GM12878 (cell line): ENCODE data around the gene WDR74. TPM values are rescaled to one million over a fixed set of nuclear protein-coding genes. Genes with fewer than 3 reads are reported as not detected.

Experiments used
- BMI1 ChIP-seq: fragments of 450-650 bp; IDR thresholded peaks from 2 replicates; pipeline ENCODE4 v1.6.1; 2016; ENCODE audit warnings: mild to moderate bottlenecking, moderate library complexity, borderline replicate concordance
- CBX3 ChIP-seq: fragments of 200-600 bp; sonication (generic); IDR thresholded peaks from 2 replicates; pipeline ENCODE4 v1.6.1; 2016; ENCODE audit warnings: low read depth, borderline replicate concordance
- EGR1 ChIP-seq, 2 experiments: IDR thresholded peaks; 1 replicate in 1 of 2; 2 replicates in 1 of 2; pipeline ENCODE4 v1.6.1; 2011 to 2012; ENCODE audit warnings: low read depth in 2 of 2, low read length in 2 of 2, borderline replicate concordance in 1 of 2, mild to moderate bottlenecking in 1 of 2, moderate library complexity in 1 of 2
- HDGF ChIP-seq: fragments of 450-650 bp; IDR thresholded peaks from 2 replicates; pipeline ENCODE4 v1.6.1; 2016; ENCODE audit warnings: antibody characterized with exemption
- KAT2A ChIP-seq: conservative IDR thresholded peaks from 2 replicates; pipeline ENCODE4 v1.6.1; 2011; ENCODE audit warnings: low read depth, low read length; ENCODE audit not compliant: control insufficient read depth
- MEF2B ChIP-seq: fragments of 450-650 bp; IDR thresholded peaks from 2 replicates; pipeline ENCODE4 v1.6.1; 2018; ENCODE audit warnings: mild to moderate bottlenecking, moderate library complexity; ENCODE audit not compliant: partially characterized antibody, poor library complexity, severe bottlenecking
- MXI1 ChIP-seq: fragments of 150-350 bp; IDR thresholded peaks from 2 replicates; pipeline ENCODE4 v1.6.1; 2011; ENCODE audit warnings: low read depth, mild to moderate bottlenecking, inconsistent platforms, low read length, improper control_type of control experiment
- NRF1 ChIP-seq: conservative IDR thresholded peaks from 2 replicates; pipeline ENCODE4 v1.6.1; 2011; ENCODE audit warnings: mild to moderate bottlenecking, low read depth, low read length, improper control_type of control experiment
- POLR2A ChIP-seq: IDR thresholded peaks from 2 replicates; pipeline ENCODE4 v1.6.1; 2011; ENCODE audit warnings: low read depth, mild to moderate bottlenecking, low read length
- POU2F2 ChIP-seq: IDR thresholded peaks from 3 replicates; pipeline ENCODE4 v1.6.1; 2011; ENCODE audit warnings: low read depth, mild to moderate bottlenecking, low read length, borderline replicate concordance
- RCOR1 ChIP-seq: conservative IDR thresholded peaks from 2 replicates; pipeline ENCODE4 v1.6.1; 2012; ENCODE audit warnings: low read depth, low read length, improper control_type of control experiment
- SMAD5 ChIP-seq: IDR thresholded peaks from 2 replicates; pipeline ENCODE4 v1.6.1; 2016; ENCODE audit warnings: antibody characterized with exemption, low read depth
- SREBF1 ChIP-seq: IDR thresholded peaks from 2 replicates; pipeline ENCODE4 v1.6.1; 2012; ENCODE audit warnings: mild to moderate bottlenecking, low read length
- STAT1 ChIP-seq: fragments of 450-650 bp; conservative IDR thresholded peaks from 2 replicates; pipeline ENCODE4 v1.6.1; 2014; ENCODE audit warnings: antibody characterized with exemption, mild to moderate bottlenecking
- YY1 ChIP-seq: IDR thresholded peaks from 2 replicates; pipeline ENCODE4 v1.6.1; 2011; ENCODE audit warnings: low read depth, mild to moderate bottlenecking, low read length
- ZBED1 ChIP-seq: IDR thresholded peaks from 2 replicates; pipeline ENCODE4 v1.6.1; 2016; ENCODE audit warnings: borderline replicate concordance
- ZNF207 ChIP-seq: fragments of 450-650 bp; IDR thresholded peaks from 2 replicates; pipeline ENCODE4 v1.6.1; 2014; ENCODE audit warnings: antibody characterized with exemption, mild to moderate bottlenecking, borderline replicate concordance
- polyA plus RNA-seq, 11 experiments: library from polyadenylated mRNA; depleted of rRNA in 4 of 11; unstranded in 6 of 11; stranded (reverse) in 5 of 11; fragments of >200 nt; fragmentation: Nextera tagmentation in 4 of 11; fragmentation: Illumina TruSeq in 1 of 11; extraction: Ambion mirVana in 4 of 11; extraction: Trizol in 1 of 11; gene quantifications; 1 replicate in 1 of 11; 2 replicates in 10 of 11; pipeline versions ENCODE4 v1.2.1 to v1.2.3, GENCODE V29; 2011 to 2016; ENCODE audit warnings: inconsistent platforms in 2 of 11, missing spikeins in 2 of 11, low read depth in 1 of 11
- total RNA-seq, 4 experiments: library from RNA; depleted of rRNA in 3 of 4; stranded (reverse); fragments of >200 nt in 3 of 4; fragmentation: Illumina TruSeq in 1 of 4; extraction: Trizol in 1 of 4; gene quantifications; 2 replicates each; pipeline versions ENCODE4 v1.2.1 to v1.2.3, GENCODE V29; 2013 to 2021
- TF ChIP-seq, protein P1 (sequence below): fragments of 450-650 bp; IDR thresholded peaks from 2 replicates; pipeline ENCODE4 v1.6.1; 2018; ENCODE audit warnings: mild to moderate bottlenecking, low read depth, moderate library complexity; ENCODE audit not compliant: partially characterized antibody

Gene WDR74
- total and polyA plus RNA-seq, 10 of the 15 experiments (the other 5 are each of a cell fraction or from before 2014, with no cell fraction given): 18.2 to 103 (median 60.7) TPM

DNA sequence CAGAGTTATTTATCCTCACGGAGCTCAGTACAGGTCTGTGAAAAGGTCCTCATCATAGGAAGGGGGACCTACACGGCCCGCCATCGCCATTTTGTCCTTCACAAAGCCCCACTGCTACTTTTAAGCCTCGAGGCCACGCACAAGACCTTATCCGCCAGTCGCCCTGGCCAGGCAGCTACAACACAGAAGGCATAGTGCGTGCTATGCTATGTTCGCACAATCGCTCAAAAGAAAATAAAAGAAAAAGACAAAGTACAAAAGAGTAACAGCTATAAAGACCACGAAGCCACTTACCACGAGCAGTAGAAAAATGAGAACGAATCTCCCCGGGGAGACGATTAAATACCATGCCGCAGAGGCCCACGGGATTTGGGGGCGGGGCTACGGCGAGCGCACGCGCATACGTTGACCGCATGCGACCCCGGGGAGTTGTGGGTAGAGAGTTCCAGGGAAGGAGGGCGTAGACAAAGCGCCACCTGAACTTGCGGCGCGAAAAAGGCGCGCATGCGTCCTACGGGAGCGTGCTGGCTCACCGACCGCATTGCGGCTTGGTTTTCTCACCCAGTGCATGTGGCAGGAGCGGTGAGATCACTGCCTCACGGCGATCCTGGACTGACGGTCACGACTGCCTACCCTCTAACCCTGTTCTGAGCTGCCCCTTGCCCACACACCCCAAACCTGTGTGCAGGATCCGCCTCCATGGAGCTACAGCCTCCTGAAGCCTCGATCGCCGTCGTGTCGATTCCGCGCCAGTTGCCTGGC is 16.4 kb upstream of the WDR74 start (continued):
- TF ChIP-seq SREBF1 (no peak), POLR2A (peak; percentile 99), POU2F2 (peak; percentile 97), CBX3 (no peak), EGR1 (IDR thresholded peaks at IDR 0.05; ENCODE audit: borderline replicate concordance in 1 of 2, low read depth in 2 of 2, low read length in 2 of 2) (peak in 1 of 2 experiments; percentile 20; a peak in 1 of 3 replicates), RCOR1 (no peak), NRF1 (peak; percentile 85), KAT2A (no peak), ZBED1 (peak; percentile 98), MXI1 (peak; percentile 88), YY1 (peak; percentile 90), BMI1 (no peak), SMAD5 (peak; percentile 99), STAT1 (peak; percentile 86; the same call in 1 of the 2 replicates), ZNF207 (peak; percentile 84), HDGF (peak; percentile 91), MEF2B (peak; percentile 98)
- TF ChIP-seq, protein P1, sequence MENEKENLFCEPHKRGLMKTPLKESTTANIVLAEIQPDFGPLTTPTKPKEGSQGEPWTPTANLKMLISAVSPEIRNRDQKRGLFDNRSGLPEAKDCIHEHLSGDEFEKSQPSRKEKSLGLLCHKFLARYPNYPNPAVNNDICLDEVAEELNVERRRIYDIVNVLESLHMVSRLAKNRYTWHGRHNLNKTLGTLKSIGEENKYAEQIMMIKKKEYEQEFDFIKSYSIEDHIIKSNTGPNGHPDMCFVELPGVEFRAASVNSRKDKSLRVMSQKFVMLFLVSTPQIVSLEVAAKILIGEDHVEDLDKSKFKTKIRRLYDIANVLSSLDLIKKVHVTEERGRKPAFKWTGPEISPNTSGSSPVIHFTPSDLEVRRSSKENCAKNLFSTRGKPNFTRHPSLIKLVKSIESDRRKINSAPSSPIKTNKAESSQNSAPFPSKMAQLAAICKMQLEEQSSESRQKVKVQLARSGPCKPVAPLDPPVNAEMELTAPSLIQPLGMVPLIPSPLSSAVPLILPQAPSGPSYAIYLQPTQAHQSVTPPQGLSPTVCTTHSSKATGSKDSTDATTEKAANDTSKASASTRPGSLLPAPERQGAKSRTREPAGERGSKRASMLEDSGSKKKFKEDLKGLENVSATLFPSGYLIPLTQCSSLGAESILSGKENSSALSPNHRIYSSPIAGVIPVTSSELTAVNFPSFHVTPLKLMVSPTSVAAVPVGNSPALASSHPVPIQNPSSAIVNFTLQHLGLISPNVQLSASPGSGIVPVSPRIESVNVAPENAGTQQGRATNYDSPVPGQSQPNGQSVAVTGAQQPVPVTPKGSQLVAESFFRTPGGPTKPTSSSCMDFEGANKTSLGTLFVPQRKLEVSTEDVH: no peak
